HG02981 (cell line): ENCODE data around the gene ARHGAP21.
"Not testable (repeated sequence)": the region's sequence is repeated elsewhere in the genome, so short reads cannot be mapped to it uniquely, and the experiment has no call there.

Source experiments
- ATAC-seq: cut with Tn5 transposase; IDR thresholded peaks from one replicate; pipeline ENCODE4 v1.9.1; 2021; ENCODE audit warnings: mild to moderate bottlenecking, moderate library complexity; ENCODE audit not compliant: unreplicated experiment

ARHGAP21 gene

DNA sequence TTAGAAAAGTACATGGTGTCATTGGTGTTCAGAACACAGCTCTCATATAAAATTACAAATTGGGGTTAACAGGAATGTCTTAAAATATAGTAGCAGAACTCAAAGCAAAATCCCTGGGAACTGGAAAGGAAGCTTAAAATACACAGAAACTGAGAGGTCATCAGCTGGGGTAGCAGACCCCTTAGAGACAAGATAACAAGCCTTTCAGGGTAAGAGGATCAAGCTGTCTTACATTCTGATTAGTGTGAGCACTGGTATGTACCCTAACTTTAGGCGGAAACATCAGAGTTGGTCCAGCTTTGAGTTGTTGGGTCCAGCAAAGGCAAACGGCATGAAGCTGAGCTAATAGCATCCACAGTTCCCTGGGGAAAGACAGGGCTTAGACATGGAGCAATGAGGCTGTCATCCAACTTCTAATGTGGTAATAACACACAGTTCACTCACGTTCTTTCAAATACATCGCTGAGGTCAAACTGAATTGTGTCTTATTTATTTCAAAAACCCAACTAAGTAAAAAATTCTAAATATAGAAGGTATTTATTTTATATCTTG lies 32.6 kb downstream of the ARHGAP21 start:
- no peak for ATAC-seq

DNA sequence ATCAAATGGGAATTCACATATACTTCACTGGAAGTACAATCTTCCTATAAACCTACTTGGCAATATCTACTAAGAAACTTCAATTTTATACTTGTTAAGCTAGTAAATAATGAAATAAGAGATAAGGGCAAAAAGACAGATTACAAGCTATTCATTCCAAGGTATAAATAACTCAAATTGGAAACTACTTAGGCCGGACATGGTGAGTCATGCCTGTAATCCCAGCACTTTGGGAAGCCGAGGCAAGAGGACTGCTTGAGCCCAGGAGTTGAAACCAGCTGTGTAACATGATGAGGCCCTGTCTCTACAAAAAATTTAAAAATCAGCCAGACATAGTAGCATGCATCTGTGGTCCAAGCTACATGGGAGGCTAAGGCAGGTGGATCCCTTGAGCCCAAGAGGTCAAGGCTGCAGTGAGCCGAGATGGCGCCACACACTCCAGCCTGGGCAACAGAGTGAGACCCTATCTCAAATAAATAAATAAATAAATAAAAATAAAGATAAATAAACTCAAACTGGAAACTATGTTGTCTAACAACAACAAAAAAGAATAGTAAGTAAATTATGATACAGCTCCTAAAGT lies 37.6 kb downstream of the ARHGAP21 start:
- ATAC-seq, result no peak

DNA sequence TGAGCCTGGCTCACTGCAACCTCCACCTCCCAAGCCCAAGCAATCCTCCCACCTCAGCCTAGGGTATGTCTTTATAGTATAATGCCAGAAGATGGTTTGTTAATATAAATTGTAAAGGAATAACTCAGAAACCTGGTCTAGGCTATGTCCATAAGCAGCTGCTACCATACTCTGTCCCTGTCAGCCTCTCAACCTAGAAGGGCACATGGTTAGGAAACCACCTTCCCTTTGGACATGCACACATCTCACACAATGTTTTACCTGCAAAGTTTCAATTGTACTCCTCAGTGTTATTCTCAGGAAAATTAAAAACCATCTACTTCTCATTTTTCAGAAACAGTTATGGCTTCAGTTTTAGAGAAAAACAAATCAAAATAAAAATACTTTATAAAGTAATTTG lies 40.1 kb downstream of the ARHGAP21 start:
- no peak for ATAC-seq

DNA sequence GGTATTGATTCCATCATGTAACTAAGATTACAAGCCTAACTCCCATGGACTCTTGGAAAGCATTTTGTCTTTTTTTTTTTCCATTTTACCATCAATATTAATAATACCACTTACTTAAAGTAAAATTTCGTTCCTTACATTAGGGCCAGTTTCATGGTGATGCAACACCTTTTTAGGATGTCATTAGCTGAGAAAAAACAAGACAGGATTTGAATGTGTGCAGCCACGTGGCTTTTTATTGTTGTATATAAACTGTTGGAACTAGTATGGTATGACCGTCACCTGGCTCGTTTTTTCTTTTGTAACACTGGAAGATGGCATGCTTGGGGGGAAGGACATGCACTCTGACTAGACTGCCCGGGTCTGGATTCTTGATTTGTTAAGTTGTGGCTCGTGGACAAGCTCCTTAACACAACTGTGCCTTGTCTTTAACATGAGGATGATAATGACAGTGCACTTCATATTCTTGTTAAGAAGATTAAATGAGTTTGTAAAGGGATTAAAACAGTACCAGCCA lies 42.1 kb downstream of the ARHGAP21 start:
- ATAC-seq, result no peak

GRCh38 chr10:24680647-24681524 lies 42.8 kb downstream of the ARHGAP21 start:
- ATAC-seq, result no peak

GRCh38 chr10:24678757-24679156 lies 44.9 kb downstream of the ARHGAP21 start:
- ATAC-seq, result no peak

DNA sequence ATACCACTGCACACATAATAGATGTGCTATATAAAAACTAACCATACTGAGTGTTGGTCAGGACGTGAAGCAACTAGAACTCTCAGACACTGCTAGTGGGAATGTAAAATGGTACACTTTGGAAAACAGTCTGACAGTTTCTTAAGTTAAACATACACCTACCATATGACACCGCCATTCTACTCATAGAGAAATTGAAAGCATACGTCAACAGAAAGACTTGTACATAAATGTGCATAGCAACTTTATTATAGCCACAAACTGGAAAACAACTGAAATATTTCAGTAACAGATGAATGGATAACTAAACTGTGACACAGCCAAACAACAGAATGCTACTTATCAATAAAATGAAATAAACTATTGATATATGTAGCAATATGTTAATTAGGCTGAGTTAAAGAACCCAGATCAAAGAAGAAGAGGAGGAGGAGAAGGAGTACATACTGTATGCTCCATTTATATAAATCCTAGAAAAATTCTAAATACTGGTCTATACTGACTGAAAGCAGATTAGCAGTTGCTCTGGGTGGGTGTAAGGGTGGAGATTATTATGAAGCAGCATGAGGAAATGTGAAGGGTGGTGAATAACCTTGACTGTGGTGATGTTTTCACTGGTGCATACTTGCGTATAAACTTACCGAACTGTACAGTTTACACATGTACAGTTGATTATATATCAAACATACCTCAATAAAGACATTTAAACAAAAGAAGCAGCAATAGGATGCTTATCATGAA lies 48.6 kb downstream of the ARHGAP21 start:
- no peak for ATAC-seq

DNA sequence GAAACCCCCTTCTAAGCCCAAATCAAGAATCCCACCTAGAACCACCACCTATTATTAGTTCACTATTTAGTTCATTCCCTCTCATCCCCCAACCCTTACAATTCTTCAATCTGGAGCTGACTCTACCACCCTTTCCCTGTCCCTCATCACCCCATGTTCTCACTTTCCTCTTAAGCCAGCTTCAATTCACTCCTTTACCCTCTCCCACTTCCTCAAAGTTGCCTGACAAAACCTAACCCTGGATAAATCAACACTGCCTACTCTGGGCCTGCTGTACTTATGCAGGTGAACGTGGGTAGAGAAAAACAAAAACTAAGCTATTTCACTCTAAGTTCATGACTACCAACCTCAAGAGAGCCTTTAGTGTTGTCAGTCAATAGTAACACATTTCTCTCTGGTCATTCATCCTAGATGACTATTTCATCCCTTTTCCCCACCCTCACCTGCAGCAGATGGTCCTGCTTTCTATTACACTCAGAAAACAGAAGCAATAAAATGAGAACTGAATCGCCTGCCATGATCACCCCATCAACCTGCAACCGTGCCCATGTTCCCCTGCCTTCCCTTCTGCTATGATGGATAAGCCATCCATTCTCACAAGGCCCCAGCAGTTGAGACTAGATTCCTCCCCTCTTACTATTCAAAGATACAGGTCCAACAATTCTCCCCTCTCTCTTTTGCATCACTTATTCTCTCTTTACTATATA lies 52.6 kb downstream of the ARHGAP21 start:
- ATAC-seq, result no peak

- no peak for ATAC-seq
Observed at GRCh38 chr10:24669285-24669852, 54.3 kb downstream of the ARHGAP21 start.

DNA sequence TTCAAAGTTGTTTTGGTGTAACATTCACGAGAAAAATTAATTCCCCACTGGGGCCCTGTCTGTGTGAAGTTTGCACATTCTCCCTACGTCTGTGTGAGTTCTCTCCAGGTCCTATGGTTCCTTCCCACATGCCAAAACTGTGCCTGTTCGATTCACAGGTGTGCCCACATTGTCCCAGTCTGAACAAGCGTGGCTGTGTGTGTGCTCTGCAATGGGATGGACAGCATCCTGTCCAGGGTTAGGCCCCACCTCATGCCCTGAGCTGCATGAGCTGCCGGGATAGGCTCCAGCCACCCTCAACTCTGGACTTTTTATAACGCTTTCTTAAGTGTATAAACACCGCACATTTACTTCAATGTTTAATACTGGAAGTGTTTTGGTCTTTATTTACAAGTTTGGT lies 55.4 kb downstream of the ARHGAP21 start:
- no peak for ATAC-seq

- ATAC-seq, result no peak
Observed at GRCh38 chr10:24664991-24665390, 58.7 kb downstream of the ARHGAP21 start.

DNA sequence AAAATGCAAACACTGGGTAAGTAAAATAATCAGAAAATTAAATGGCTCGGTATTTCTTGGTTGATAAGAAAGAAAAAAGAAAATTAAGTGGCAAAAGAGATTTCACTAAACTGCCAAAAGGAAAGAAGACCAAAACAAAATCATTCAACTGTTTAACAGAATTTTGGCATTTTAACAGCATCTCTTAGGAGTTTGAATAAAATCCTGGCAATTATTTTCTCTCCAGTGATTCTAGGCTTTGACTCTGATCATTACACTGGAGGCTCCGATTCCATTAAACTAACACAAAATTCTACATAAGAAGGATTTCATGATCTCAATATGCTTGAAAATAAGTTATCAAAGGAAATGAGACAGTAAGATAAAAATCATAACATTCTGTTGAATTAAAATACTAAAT lies 62.3 kb downstream of the ARHGAP21 start:
- ATAC-seq, result no peak

GRCh38 chr10:24658319-24658718 lies 65.4 kb downstream of the ARHGAP21 start:
- not testable (repeated sequence) for ATAC-seq

GRCh38 chr10:24656326-24656725 lies 67.4 kb downstream of the ARHGAP21 start:
- ATAC-seq, result not testable (repeated sequence)

DNA sequence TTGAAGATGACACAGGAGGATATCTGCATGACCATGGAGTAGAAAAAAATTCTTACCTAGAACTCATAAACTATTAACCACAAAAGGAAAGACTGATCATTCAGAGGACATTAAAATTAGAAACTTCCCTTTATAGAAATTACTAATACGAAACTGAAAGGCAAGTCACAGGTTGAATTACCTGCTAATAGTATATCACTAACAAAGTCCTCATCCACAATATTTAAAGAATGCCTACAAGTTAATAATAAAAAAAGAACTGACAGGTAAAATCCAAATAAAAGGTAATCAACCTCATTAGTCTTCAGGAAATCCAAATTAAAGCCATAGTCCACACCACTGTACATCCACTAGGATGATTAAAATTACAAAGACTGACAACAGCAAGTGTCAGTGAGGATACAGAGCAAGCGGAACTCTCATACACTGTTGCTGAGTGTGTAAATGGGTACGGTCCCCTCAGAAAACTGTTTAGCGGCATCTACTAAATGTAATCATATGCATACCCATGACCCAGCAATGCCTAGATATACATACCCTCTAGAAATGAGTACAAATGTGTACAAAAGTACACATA lies 71.2 kb downstream of the ARHGAP21 start:
- peak; percentile 88 for ATAC-seq

DNA sequence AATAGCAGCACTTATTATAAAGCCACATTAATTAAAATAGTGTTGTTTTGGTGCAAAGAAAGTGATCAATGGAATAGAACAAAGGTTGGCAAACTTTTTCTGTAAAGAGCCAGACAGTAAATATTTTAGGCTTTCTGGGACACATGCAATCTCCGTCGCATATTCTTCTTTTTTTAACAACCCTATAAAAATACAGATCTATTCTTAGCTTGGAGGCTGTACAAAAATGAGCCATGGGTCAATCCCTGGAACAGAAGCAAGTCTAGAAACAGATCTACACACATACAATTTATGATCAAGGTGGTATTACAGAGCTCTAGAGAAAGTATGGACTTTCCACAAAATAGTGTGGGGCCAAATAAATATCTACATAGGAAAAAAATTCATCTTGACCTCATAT lies 71.8 kb downstream of the ARHGAP21 start:
- no peak for ATAC-seq

DNA sequence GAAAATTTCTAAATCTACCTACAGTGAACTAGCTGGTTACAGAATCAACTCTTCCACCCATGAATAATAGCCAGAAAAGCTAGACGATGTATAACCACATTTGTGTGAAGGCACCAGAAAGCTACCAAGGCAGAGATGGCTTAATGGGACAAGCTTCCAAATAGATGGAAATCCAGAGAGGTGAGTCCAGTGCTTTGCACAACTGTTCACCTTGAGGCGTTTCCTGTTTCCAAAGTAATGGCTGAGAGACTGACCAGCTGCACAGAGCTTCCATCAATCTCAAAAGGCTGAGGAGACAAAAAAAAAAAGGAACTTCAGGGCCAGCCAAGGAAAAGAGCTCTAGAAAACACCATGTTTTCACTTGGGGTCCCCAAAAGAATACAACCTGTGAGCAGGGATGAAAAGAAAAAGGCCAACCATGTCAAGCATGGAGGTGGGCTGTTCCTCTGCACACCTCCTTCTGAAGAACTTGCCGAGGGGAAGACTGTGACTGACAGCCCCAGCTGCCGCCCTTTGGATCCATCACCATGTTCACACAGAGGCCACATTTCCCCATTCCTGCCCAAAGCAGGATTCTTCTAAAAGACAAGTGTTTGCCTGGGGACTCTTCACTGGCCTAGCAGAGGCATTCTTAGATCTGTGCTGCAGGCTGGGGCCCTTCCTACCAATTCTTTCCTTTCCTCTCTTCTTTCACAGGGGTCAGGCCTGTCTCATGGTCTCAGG lies 72.9 kb downstream of the ARHGAP21 start:
- no peak for ATAC-seq

DNA sequence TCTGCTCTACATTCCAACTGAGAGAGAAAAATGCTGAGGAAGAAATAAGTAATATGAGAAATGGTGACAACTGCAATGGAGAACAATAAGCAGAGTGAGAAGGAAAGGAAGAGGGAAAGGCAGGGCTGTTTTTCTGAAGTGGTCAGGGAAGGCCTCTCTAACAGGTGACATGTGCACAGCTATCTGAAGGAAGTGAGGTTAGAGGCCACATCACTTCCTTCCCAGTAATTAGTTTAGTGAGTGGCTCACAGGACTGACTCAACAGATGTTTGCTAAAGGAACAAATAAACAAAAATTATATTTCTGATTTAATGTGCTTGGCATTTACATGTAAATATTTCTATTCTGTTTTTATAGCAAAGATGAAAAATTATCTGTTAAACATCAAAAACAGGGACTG lies 77.9 kb downstream of the ARHGAP21 start:
- ATAC-seq, result no peak

- ATAC-seq, result no peak
Observed at GRCh38 chr10:24645022-24645421, 78.7 kb downstream of the ARHGAP21 start.
